NCI-H82 treated with DMSO at 0.1 percent for 48 hours (cell line): ENCODE data around the gene CFAP46.

ENCODE experiments used
- DNase-seq: peaks from one replicate; lab custom pipeline; 2025; ENCODE audit not compliant: unreplicated experiment; lab: John Stamatoyannopoulos, UW

The CFAP46 gene

DNA sequence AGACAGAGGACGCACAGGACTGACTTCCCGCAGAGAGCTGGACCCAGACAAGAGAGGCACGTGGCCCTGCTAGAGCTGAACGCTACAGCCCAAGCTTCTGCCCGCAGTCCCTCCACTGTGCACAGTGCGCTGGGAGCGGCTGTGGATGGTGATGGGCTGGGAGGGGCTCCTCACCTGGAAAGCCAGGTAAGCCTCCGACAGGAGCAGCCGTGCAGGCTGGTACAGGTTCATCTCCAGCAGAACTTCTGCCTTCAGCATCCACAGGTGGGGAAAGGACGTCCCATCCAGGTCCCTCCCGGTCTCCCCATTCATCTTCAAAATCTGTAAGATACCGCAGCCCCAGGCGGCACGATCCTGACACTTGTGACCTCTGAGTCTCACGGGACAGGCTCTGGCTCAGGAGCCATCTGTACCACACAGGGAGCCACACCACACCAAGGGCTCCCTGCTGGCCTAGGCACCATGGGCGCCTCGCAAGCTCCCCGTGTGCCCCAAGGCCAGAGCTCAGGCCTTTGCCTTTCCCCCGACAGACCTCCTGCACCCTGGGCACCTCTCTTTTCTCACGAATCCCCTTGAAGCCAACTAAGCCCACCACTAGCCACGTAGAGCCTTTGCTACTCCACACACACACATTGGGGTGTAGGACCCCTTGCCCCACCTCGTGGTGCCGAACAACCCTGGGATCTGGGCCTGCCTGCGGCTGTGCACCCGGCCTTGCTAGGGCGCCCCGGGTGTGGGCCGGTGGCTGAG lies 76.3 kb downstream of the CFAP46 start:
- no peak for DNase-seq

- no peak for DNase-seq
These were observed 77.2 kb downstream of the CFAP46 start for GRCh38 chr10:132865171-132865631.

DNA sequence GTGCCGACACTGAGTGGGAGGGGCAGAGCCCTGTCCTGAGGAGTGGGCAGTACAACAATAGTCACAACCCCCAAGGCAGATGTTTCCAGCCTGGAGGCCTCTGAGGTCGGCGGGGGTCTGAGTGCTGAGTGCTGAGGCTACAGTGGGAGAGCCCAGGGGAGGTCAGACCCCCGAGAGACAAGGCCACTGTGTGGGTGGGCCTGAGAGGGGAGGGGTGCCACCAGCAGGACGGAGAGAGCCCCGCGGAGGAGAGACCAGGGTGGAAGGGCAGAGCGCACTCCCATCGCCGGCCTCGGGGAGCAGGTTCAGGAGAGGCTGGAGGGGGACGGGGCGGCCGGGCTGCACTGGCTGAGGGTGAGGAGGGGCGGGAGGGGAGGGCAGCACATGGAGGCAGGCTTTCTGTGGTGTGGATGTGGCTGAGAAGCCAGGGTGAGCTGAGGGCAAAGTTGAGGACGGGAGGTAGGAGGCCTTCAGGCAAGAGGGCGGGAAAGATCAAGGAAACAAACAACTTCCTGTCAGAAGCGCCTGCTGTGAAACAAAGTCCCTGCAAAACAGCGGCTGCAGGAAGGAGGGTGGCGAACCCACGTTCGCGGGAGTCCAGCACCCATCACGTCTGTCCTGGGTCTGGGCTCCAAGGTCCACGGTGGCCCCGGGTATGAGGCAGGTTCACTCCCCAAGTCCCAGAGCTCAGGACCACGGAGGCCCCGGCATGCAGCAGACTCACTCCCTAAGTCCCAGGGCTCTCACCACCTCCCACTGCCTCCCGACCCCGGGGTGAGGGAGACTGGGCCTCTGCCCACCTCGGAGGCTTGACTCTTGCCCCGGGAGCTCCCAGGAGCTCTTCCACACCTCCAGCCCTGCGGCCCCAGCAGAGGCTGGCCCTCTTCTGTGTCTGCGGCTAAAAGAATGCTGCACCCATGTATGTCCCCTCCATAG lies 79.6 kb downstream of the CFAP46 start:
- DNase-seq: no peak

- no peak for DNase-seq
These were observed 80.4 kb downstream of the CFAP46 start for GRCh38 chr10:132861884-132862461.

- DNase-seq: no peak
These were observed 81.2 kb downstream of the CFAP46 start for GRCh38 chr10:132861116-132861691.

DNA sequence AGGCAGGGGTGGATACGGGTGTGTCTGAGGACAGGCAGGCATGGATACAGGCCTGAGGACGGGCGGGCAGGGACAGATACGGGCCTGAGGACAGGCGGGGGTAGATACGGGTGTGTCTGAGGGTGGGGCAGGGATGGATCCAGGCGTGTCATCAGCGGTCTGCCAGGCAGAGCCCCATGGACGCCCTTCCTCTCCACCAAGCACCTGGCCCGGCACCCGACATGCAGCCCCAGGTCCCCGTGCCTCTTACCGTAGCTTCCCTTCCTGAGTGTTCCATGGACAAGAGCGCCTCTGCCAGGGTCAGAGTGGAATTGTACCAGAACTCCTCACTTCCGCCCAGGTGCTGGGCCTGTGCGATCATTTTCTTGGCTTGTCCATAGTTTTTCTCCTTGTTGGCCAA lies 81.8 kb downstream of the CFAP46 start:
- DNase-seq: no peak

DNA sequence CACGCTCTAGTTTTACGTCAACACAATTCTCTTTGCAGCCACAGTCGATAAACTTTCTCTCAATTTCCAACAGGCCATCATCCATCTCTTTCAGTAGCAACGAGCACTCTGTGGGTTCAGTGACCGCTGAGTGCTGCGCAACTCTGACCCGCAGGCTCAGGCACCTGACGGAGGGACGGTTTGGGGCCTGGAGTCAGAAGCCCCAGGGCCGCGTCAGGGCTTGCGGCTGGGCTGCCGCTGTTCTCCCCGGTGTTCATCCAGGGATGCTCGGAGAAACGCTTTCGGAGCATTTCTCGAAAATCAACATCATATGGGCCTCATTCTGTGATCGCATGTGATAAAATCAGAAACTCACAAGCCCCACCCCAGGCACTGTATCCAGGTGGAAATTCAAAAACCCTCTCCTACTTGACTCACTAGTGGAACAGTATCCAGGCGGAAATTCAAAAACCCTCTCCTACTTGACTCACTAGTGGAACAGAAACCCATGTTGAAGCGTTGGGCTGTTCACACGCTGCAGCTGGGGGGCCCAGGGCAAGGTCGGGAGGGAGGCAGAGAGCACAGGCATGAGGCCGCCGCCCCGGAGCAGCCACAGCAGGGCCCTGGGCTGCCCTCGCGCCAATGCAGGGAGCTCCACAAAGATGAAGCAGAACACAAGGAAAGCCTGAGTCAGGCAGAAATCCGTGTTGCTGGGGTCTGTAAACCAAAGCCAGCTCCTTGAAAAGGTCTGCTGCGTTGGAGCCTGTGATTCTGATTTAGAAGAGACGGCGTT lies 83.1 kb downstream of the CFAP46 start:
- no peak for DNase-seq

- no peak for DNase-seq
These were observed 84.0 kb downstream of the CFAP46 start for GRCh38 chr10:132858121-132859081.

- no peak for DNase-seq
These were observed 85.4 kb downstream of the CFAP46 start for GRCh38 chr10:132856869-132857524.

DNA sequence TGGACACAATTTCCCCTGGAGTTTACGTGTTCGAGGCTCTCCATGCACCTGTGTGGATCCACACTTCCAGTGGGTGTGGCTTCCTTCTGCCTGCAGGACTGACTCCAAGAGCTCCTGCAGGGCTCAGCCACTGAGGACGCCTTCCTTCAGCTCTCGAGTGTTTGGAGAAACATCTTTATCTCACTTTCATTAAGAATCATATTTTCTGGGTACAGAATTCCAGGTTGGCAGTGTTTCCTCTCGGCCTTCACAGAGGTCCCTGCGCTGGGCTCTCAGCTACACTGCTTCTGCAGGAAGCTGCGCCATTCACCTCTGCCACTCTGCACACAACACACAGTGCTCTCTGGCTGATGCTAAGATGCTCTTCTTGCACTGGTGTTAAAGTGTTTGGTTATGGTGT lies 86.5 kb downstream of the CFAP46 start:
- no peak for DNase-seq

DNA sequence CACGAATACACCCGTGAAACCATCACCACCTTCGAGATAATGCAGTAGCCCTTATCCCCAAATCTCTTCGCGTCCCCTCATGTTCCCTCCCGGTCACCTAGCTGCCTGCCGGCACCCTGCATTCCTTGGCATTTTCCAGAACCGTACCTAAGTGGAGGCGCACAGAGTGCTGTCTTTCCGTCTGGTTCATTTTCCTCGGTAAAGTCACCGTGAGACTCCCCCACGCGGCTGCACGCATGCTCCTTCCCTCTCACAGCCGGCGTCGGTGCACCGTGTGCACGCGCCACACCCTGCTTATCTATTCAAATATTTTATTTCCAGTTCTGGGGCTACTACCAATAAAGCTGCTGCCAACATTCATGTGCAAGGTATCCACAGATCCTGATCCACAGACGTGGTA lies 90.9 kb downstream of the CFAP46 start:
- no peak for DNase-seq

- DNase-seq: no peak
These were observed 91.5 kb downstream of the CFAP46 start for GRCh38 chr10:132850896-132851295.

DNA sequence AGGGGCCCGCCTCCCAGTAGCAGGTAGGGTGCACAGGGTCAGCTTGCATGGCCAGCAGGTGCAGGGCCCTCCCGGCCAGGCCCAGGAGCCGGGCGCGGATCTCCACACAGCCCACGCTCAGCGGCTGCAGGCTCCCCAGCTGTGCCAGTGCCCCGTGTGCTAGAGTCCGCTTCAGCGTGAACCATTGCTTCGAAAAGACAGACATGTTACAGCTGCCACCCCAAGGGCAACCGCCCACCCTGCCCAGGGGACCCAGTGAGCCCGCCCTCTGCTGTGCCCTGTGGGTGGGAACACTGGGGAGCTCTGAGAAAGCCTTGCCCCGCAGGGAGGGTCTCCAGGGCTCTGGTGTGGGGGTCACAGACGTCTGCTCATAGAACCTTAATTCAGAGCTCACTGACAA lies 92.1 kb downstream of the CFAP46 start:
- DNase-seq: no peak

GRCh38 chr10:132849546-132850031 lies 92.8 kb downstream of the CFAP46 start:
- DNase-seq: no peak

- DNase-seq: no peak
These were observed 93.3 kb downstream of the CFAP46 start for GRCh38 chr10:132848951-132849545.

DNA sequence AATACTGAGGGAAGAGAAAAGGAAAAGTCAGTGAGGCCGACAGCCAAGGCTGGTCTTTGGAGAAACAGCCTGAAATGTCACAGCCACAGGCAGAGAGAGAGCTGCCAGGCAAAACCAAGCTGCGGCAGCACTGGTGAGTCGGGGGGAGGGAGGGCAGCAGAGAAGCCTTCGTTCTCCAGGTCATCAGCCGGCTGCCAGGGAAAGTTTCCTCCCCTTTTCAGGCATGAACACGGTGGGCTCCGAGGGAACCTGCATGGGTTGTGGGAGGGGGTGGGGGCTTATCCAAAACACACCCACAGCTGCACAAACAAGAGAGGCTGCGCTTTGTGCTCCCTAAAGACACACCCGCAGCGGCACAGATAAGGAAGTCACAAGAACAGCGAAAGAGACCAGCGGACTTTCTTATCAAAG lies 94.1 kb downstream of the CFAP46 start:
- no peak for DNase-seq

DNA sequence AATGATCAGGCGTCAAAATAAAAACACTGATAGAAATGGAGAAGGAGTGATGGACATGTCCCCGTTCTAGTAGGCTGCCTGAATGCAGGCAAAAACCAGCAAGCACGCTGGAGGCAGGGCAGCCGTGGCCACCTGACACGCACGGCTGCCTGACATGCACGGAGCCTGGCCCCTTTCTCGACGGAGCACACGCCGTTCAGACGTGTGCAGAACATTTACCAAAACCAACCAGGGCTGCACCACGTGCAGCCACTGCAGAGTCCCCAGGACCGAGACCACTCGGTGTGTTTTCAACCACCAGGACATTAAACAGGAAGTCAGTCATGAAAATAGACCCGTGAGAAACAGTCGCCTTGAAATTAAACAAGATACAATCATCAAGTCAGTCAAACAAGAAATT lies 94.5 kb downstream of the CFAP46 start:
- DNase-seq: no peak

- no peak for DNase-seq
These were observed 95.0 kb downstream of the CFAP46 start for GRCh38 chr10:132847416-132847777.
